Panc1 (cell line): ENCODE data around the gene NHEJ1. TPM values are rescaled to one million over a fixed set of nuclear protein-coding genes. Genes with fewer than 3 reads are reported as not detected.

Experiments
- ATAC-seq: fragments of 200-7000 bp; cut with Tn5 transposase; 2 replicates; pipeline ENCODE4 v1.9.1; 2020; ENCODE audit warnings: mild to moderate bottlenecking, moderate library complexity
- BruUV-seq: library from RNA; stranded (reverse); fragments of 400-500 nt; replicated peaks from 2 replicates; lab custom pipeline; 2021; lab: Mats Ljungman, UMichigan
- CTCF ChIA-PET: fragments of 300-600 bp; sonication (Branson Sonifier 250); formaldehyde crosslinking; loops from one replicate; lab custom pipeline; 2022; ENCODE audit warnings: antibody characterized with exemption; lab: Charles Lee
- POLR2A ChIA-PET: fragments of 300-600 bp; sonication (Branson Sonifier 250); formaldehyde crosslinking; loops from one replicate; lab custom pipeline; 2022; ENCODE audit warnings: antibody characterized with exemption; lab: Charles Lee
- DNase-seq: peaks from one replicate; pipeline ENCODE4 v3.0.0-alpha.2; 2010; ENCODE audit warnings: low read depth, low spot score
- H3K27ac ChIP-seq: 2 replicates; pipeline ENCODE4 v1.5.1; 2011; ENCODE audit warnings: mild to moderate bottlenecking, low read length, inconsistent platforms
- H3K27me3 ChIP-seq: fragments of 200-500 bp; sonication (Bioruptor generic); 2 replicates; pipeline ENCODE4 v1.6.0; 2014; ENCODE audit warnings: low read length, inconsistent platforms; ENCODE audit not compliant: control insufficient read depth, insufficient read depth
- H3K36me3 ChIP-seq: fragments of 200-500 bp; sonication (Bioruptor generic); 2 replicates; pipeline ENCODE4 v1.5.1; 2014; ENCODE audit warnings: inconsistent platforms, mild to moderate bottlenecking, low read length, moderate library complexity; ENCODE audit not compliant: control insufficient read depth, insufficient read depth
- H3K4me1 ChIP-seq: 2 replicates; pipeline ENCODE4 v1.5.1; 2011; ENCODE audit warnings: inconsistent platforms, mild to moderate bottlenecking, low read length, moderate library complexity; ENCODE audit not compliant: control insufficient read depth, insufficient read depth
- H3K4me3 ChIP-seq, 2 experiments: 2 replicates each; pipeline ENCODE4 v1.5.1; 2011 to 2012; ENCODE audit warnings: low read depth in 2 of 2, low read length in 2 of 2, mild to moderate bottlenecking in 2 of 2, inconsistent platforms in 1 of 2, moderate library complexity in 1 of 2
- H3K9me3 ChIP-seq: fragments of 200-500 bp; sonication (Bioruptor generic); 2 replicates; pipeline ENCODE4 v1.5.1; 2014; ENCODE audit warnings: low read depth, mild to moderate bottlenecking, inconsistent platforms, low read length, moderate library complexity; ENCODE audit not compliant: control insufficient read depth, insufficient read depth
- CTCF ChIP-seq: fragments of 450-650 bp; IDR thresholded peaks from 2 replicates; pipeline ENCODE4 v1.5.1; 2017; ENCODE audit warnings: mild to moderate bottlenecking
- POLR2AphosphoS5 ChIP-seq: IDR thresholded peaks from 2 replicates; pipeline ENCODE4 v1.6.1; 2012; ENCODE audit warnings: mild to moderate bottlenecking, low read depth, low read length, moderate library complexity
- REST ChIP-seq, 2 experiments: IDR thresholded peaks; 2 replicates each; pipeline ENCODE4 v1.6.1; 2011 to 2012; ENCODE audit warnings: low read depth in 2 of 2, control low read depth in 1 of 2, low read length in 1 of 2, mild to moderate bottlenecking in 1 of 2, moderate library complexity in 1 of 2; ENCODE audit not compliant: insufficient read depth in 1 of 2
- SIN3A ChIP-seq: IDR thresholded peaks from 2 replicates; pipeline ENCODE4 v1.6.1; 2012; ENCODE audit warnings: low read depth, mild to moderate bottlenecking, low read length, moderate library complexity, borderline replicate concordance; ENCODE audit not compliant: insufficient read depth
- TCF7L2 ChIP-seq: IDR thresholded peaks from 2 replicates; pipeline ENCODE4 v1.6.1; 2011; ENCODE audit warnings: mild to moderate bottlenecking, low read depth, low read length, inconsistent platforms
- in situ Hi-C: cut with HindIII; loops from 2 replicates; pipeline ENCODE4 v1.10.0; 2016; ENCODE audit warnings: low sequenced_read_pairs, low pct_unique_long_range_greater_than_20kb
- intact Hi-C: fragments of 100-400 bp; cut with micrococcal nuclease; formaldehyde crosslinking; loops from one replicate; pipeline ENCODE4 v1.10.0; 2022; ENCODE audit not compliant: unreplicated experiment
- total RNA-seq: library from RNA; stranded (reverse); gene quantifications from one replicate; pipeline ENCODE4 v1.2.1, GENCODE V29; 2021; ENCODE audit not compliant: unreplicated experiment

The NHEJ1 gene
- total RNA-seq, 1 experiment from 2014 or later = 18.2 TPM

- ChIA-PET CTCF (interaction anchor here (0.5 kb wide), 1 partner anchor 8 kb away, joined by 4 read pairs; no protein-coding TSS in a partner anchor), POLR2A (interaction anchor here (0.5 to 0.7 kb wide), 3 partner anchors 10 to 946 kb away, joined by 3 to 6 read pairs (median 5); partner anchors contain the start of gene GPBAR1)
- Histone ChIP-seq H3K4me3 (peak within 1 kb of the TSS; percentile 55 to 93), H3K9me3 (no peaks in the 10 kb centered on the region), H3K36me3 (0 out of 2 replicates have a peak, but pooled peaks cover 2% of the 10 kb centered on the region), H3K27me3 (no peaks in the 10 kb centered on the region), H3K27ac (peak within 1 kb of the TSS; percentile 86), H3K4me1 (peaks cover 16% of the 10 kb centered on the region)
- TF ChIP-seq SIN3A (peak; percentile 62), TCF7L2 (peak; percentile 39; the same call in 1 of the 2 replicates), REST (IDR thresholded peaks at IDR 0.05; ENCODE audit: insufficient read depth in 1 of 2, low read depth in 2 of 2, low read length in 1 of 2) (no peak), CTCF (no peak), POLR2AphosphoS5 (peak; percentile 98)
- ATAC-seq (peak; percentile 98), DNase-seq (peak; percentile 57)
- intact Hi-C loops (no loop called here), in situ Hi-C loops (no loop called here)
- BruUV-seq = TSS peak; percentile 89
These were observed 45.9 kb upstream of the NHEJ1 start, which contains the start of gene ZFAND2B for GRCh38 chr2:219206328-219207133. Gene ZFAND2B (plus strand): TSS chr2:219206782. CDS start chr2:219206988, 206 bp downstream.

DNA sequence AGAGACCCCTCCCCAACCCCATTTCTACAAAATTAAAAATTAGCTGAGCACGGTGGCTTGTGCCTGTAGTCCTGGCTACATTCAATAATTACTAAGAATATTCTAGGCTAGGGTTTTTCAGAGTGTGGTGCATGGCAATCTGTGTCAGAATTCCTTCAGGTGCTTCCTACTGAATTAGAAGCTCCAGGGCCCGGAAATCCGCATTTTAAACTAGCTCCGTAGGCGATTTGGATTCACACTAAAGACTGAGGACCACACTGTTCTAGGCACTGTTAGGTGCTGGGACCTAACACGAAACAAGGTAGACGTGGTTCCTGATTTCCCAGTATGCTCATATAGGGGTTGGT, 45.3 kb upstream of the NHEJ1 start:
- POLR2A ChIA-PET = interaction anchor here (0.5 to 0.6 kb wide), 2 partner anchors 10 to 109 kb away, joined by 3 to 5 read pairs; no protein-coding TSS in a partner anchor
- DNase-seq (no peak), ATAC-seq (no peak)
- in situ Hi-C loops (no loop called here), intact Hi-C loops (no loop called here)
- CTCF ChIA-PET = no interaction called here
- Histone ChIP-seq H3K36me3 (0 out of 2 replicates have a peak, but pooled peaks cover 2% of the 10 kb centered on the region), H3K27me3 (no peaks in the 10 kb centered on the region), H3K4me3 (peak overlapping the region; percentile 55 to 93), H3K9me3 (no peaks in the 10 kb centered on the region), H3K27ac (peak overlapping the region; percentile 86), H3K4me1 (peaks cover 16% of the 10 kb centered on the region)
- no peak for TF ChIP-seq POLR2AphosphoS5
- no peak for TF ChIP-seq CTCF
- no peak for TF ChIP-seq TCF7L2
- TF ChIP-seq REST (IDR thresholded peaks at IDR 0.05; ENCODE audit: insufficient read depth in 1 of 2, low read depth in 2 of 2, low read length in 1 of 2) = no peak
- no peak for TF ChIP-seq SIN3A
- BruUV-seq = no TSS peak
